ENCODE results near the gene ESCO1. TPM values are rescaled to one million over a fixed set of nuclear protein-coding genes. Genes with fewer than 3 reads are reported as not detected.

Gene ESCO1
- total RNA-seq, 1 experiment from 2014 or later = 19.5 TPM

- DNase-seq (ENCODE audit: extremely low read depth, low read depth) = no peak
These were observed 110.5 kb downstream of the ESCO1 start for GRCh38 chr18:21489919-21490495.

DNA sequence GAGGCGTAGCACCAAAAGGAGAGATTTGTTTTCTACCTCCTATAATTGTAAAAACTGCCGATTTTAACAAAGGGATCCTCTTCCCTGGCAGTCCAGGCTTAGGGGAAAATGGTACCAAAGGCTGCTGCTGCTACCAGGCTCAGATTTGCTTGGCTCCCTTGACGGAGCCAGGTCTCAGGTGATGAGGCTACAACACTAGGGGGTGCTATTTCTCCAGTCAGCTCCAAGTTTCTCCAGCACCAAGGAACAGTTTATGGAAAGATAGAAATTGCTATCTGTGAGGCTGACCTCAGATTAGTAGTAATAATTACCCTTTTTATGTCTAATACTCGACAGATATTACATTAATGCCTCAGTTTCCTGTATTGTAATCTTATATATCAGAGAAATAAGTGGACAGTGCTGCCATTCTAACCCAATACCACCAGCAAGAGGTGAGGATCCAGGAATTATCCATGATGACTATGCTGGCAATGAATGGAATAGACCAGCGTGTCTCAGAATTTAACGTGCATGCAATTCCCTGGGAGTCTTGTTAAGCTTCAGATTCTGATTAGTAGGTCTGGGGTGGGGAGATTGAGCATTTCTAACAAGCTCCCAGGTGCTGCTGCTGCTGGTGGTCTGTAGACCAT is 111.3 kb downstream of the ESCO1 start:
- peak; percentile 52 for DNase-seq (ENCODE audit: extremely low read depth, low read depth)

DNA sequence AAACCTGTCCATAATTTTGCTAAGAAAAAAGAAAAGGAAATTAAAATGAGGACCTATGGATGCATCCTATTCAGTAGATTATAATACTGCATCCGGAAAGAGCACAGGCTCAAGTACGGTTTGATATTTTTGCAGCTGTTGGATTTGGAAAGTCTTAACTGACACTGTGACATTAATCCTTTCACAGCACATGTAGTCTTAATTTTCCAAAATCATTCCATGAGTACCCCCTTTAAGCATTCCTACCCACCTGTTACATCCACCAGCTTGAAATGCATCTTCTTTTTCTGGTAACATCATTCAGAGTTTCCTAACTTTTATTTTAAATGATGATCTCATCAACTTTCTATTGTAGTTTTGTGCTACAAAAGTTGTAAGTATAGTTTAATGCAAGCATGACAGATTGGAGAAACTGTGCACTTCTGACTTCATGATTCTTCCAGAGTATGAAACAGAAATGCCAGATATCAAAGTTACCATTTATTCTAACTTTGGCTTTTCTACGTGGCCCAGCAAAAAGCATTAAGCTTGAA is 113.5 kb downstream of the ESCO1 start:
- no peak for DNase-seq (ENCODE audit: extremely low read depth, low read depth)

DNA sequence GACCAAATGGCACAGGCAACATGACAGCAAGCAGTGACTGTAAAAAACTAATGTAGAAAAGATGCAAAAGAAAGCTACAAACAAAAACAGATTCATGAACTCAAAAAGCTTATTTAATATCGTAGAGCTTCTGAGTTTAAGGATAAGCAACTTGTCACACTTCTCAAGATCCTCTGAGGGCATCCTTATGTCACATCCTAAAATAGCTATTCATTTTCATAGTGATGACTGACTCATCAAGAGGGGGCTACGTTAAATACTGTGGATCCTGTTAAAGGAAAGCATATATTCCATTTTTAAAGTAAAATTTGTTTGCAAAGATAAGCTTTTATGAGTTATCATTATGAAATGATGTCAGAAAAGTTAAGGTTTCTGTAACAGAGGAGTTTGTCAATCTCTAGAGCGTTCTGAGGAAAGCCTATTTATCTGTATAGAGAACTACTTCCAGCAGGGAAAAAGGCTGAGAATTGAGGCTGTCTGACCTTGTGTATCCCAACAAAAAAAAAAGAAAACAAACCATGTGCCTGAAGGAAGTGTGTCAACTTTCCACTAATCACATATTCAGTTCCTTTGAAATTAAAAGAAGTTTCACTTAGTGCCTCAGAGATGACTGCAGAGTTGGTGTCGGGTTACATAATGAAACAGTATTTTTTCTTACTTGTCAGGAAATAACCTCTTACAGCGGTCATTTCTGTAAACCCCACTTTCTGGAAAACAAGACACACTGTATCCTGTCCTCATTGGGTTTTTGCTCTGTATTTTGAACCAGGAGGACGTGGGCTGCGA is 115.5 kb downstream of the ESCO1 start:
- DNase-seq (ENCODE audit: extremely low read depth, low read depth) = no peak

DNA sequence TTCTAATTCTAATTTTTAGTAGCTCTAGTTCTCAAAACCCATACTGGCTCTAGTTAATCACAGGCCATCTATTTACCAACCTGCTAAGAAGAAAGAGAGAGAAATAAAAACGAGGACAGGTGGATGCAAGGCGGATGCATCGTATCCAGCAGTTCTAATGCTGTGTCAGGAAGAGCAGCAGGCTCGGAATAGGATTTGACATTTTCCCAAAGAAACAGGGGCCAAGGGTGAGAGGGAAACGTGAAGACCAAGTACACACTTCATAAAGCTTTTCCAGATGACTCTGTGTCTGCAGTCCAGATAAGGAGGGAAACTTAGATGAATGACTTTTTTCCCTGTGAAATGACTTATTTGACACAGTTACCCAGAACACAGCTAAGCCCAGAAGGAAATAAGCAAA is 117.5 kb downstream of the ESCO1 start:
- no peak for DNase-seq (ENCODE audit: extremely low read depth, low read depth)

GRCh38 chr18:21481739-21482138 is 118.8 kb downstream of the ESCO1 start:
- peak; percentile 13 for DNase-seq (ENCODE audit: extremely low read depth, low read depth)

DNA sequence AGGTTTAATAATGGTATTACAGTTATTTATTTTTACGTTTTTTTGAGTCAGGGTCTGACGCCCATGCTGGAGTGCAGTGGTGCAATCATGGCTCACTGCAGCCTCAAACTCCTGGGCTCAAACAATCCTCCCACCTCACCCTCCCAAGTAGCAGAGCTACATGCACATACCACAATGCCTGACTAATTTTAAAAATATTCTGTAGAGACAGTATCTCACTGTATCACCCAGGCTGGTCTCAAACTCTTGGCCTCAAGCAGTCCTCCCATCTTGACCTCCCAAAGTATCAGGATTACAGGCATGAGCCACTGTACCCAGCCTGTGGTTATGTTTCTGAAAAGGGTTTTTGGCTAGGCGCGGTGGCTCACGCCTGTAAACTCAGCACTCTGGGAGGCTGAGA is 120.8 kb downstream of the ESCO1 start:
- DNase-seq (ENCODE audit: extremely low read depth, low read depth) = no peak

Other genes with a start within 250 kb of the ESCO1 start
- 71.4 and 79.4 TPM in 2 replicates for gene SNRPD1, start 11.6 kb upstream of the ESCO1 start, total RNA-seq (2014; rRNA removed; shearing (Covaris generic))
- gene ABHD3, start 104.1 kb upstream of the ESCO1 start, total RNA-seq (2014; rRNA removed; shearing (Covaris generic)) = 8.8 and 10.2 TPM in 2 replicates
- 37.7 and 42.0 TPM in 2 replicates for gene MIB1, start 140.1 kb upstream of the ESCO1 start, total RNA-seq (2014; rRNA removed; shearing (Covaris generic))